Stomach smooth muscle (tissue), 2 donors: ENCODE measurements around the gene CLIC6.

ENCODE experiments used
- H3K27ac ChIP-seq: one replicate; pipeline ENCODE4 v1.7.0; 2013; ENCODE audit warnings: mild to moderate bottlenecking, low read length, inconsistent platforms
- H3K27me3 ChIP-seq, 2 donors: one replicate each; pipeline ENCODE4 v1.7.0; 2013; ENCODE audit warnings: low read length in 2 of 2; ENCODE audit not compliant: insufficient read depth in 2 of 2, control insufficient read depth in 1 of 2
- H3K36me3 ChIP-seq, 2 donors: one replicate each; pipeline ENCODE4 v1.7.0; 2013; ENCODE audit warnings: low read length in 2 of 2; ENCODE audit not compliant: control insufficient read depth in 2 of 2, insufficient read depth in 2 of 2
- H3K4me1 ChIP-seq: one replicate; pipeline ENCODE4 v1.7.0; 2013; ENCODE audit warnings: low read length; ENCODE audit not compliant: control insufficient read depth, insufficient read depth
- H3K4me3 ChIP-seq, 2 donors: one replicate each; pipeline ENCODE4 v1.7.0; 2013; ENCODE audit warnings: low read length in 2 of 2
- H3K9ac ChIP-seq, 2 donors: one replicate each; pipeline ENCODE4 v1.7.0; 2013; ENCODE audit warnings: low read length in 2 of 2, mild to moderate bottlenecking in 1 of 2
- H3K9me3 ChIP-seq, 2 donors: one replicate each; pipeline ENCODE4 v1.7.0; 2013; ENCODE audit warnings: low read length in 2 of 2; ENCODE audit not compliant: control insufficient read depth in 2 of 2
- donor health status: healthy.
- donor health status: Pancreatic carcinoma.

CLIC6 gene

GRCh38 chr21:34692458-34693020 lies 23.7 kb downstream of the CLIC6 start:
- Histone ChIP-seq H3K4me3 (no peak overlapping the region), H3K27ac (no peak overlapping the region), H3K9ac (no peak overlapping the region), H3K36me3 (no peaks in the 10 kb centered on the region), H3K4me1 (no peaks in the 10 kb centered on the region), H3K27me3 (peaks cover 7% of the 10 kb centered on the region in 2 donors), H3K9me3 (peaks cover 4 to 5% of the 10 kb centered on the region in 2 donors)

GRCh38 chr21:34693192-34693810 lies 24.5 kb downstream of the CLIC6 start:
- Histone ChIP-seq H3K4me1 (no peaks in the 10 kb centered on the region), H3K9ac (no peak overlapping the region), H3K27me3 (peaks cover 6 to 7% of the 10 kb centered on the region in 2 donors), H3K4me3 (no peak overlapping the region), H3K27ac (no peak overlapping the region), H3K9me3 (peaks cover 4 to 5% of the 10 kb centered on the region in 2 donors), H3K36me3 (no peaks in the 10 kb centered on the region)

DNA sequence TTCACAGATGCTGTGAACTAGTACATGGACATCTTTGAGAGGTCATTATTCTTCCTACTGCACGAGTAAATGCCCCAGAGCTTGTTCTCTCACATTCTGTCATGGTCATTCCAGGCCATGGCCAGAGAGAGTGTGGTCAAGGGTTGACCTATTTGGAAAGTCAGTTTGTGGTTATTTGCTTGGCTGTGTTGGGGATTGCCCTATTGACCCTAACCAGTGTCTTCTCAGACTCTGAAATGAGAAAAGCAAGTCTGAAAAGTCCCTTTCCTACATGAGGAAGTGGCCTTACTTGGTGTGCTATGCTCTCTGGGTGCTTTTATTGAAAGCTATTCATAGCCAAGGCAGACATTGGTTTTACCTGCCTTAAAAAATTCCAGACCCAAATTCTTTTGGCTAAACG lies 26.6 kb downstream of the CLIC6 start:
- Histone ChIP-seq H3K36me3 (no peaks in the 10 kb centered on the region), H3K4me3 (no peak overlapping the region), H3K27ac (no peak overlapping the region), H3K4me1 (no peaks in the 10 kb centered on the region), H3K9ac (no peak overlapping the region), H3K9me3 (peaks cover 4 to 5% of the 10 kb centered on the region in 2 donors), H3K27me3 (peaks cover 2 to 7% of the 10 kb centered on the region in 2 donors)

GRCh38 chr21:34696121-34696520 lies 27.3 kb downstream of the CLIC6 start:
- Histone ChIP-seq H3K9me3 (peaks cover 4 to 5% of the 10 kb centered on the region in 2 donors), H3K36me3 (no peaks in the 10 kb centered on the region), H3K27ac (no peak overlapping the region), H3K4me3 (no peak overlapping the region), H3K9ac (no peak overlapping the region), H3K27me3 (peaks cover 2 to 7% of the 10 kb centered on the region in 2 donors), H3K4me1 (no peaks in the 10 kb centered on the region)

- no peak overlapping the region for H3K4me3 ChIP-seq
- peaks cover 4 to 5% of the 10 kb centered on the region in 2 donors for H3K9me3 ChIP-seq
- H3K36me3 ChIP-seq: no peaks in the 10 kb centered on the region
- no peak overlapping the region for H3K9ac ChIP-seq
- peaks cover 2 to 4% of the 10 kb centered on the region in 2 donors for H3K27me3 ChIP-seq
- no peaks in the 10 kb centered on the region for H3K4me1 ChIP-seq
- no peak overlapping the region for H3K27ac ChIP-seq
These were observed 29.0 kb downstream of the CLIC6 start for GRCh38 chr21:34697826-34698225.

DNA sequence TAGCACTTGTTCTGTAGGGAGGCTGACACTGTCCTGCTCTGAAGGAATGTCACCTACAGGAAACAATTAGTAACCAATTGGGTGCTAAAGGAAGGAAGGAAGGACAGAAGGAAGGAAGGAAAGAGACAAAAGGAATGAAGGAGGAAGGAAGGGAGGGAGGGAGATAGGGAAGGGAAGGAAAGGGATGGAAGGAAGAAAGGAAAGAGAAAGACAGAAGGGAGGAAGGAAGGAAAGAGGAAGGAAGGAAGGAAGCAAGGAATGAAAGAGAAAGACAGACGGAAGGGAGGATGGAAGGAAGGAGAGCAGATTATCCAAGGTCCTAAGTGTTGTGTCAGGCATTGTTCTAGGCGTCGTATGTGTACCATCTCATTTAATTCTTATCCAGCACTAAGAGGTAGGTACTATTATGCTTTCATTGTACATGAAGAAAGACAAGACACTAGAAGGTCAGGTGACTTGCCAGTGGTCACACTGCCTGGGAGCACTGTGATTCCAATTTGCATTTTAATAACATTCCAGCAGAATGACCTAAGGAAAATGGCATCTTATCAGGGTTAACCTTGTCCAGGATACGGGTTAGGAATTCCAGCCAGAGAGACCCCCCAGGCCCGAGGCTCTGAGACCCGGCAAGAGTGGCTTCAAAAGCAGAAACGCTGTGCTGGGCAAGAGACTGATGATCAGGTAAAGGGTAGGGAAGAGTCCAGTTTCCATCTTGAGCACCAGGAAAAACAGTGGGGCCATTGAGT lies 29.6 kb downstream of the CLIC6 start:
- no peaks in the 10 kb centered on the region for H3K4me1 ChIP-seq
- peaks cover 4 to 5% of the 10 kb centered on the region in 2 donors for H3K9me3 ChIP-seq
- H3K27ac ChIP-seq: no peak overlapping the region
- H3K27me3 ChIP-seq: peaks cover 0 to 3% of the 10 kb centered on the region in 2 donors
- H3K9ac ChIP-seq: no peak overlapping the region
- no peak overlapping the region for H3K4me3 ChIP-seq
- no peaks in the 10 kb centered on the region for H3K36me3 ChIP-seq

- no peaks in the 10 kb centered on the region for H3K9me3 ChIP-seq
- H3K27ac ChIP-seq: no peak overlapping the region
- no peaks in the 10 kb centered on the region for H3K4me1 ChIP-seq
- peaks cover 0 to 2% of the 10 kb centered on the region in 2 donors for H3K27me3 ChIP-seq
- H3K9ac ChIP-seq: no peak overlapping the region
- no peak overlapping the region for H3K4me3 ChIP-seq
- no peaks in the 10 kb centered on the region for H3K36me3 ChIP-seq
These were observed 31.8 kb downstream of the CLIC6 start for GRCh38 chr21:34700605-34701004.

DNA sequence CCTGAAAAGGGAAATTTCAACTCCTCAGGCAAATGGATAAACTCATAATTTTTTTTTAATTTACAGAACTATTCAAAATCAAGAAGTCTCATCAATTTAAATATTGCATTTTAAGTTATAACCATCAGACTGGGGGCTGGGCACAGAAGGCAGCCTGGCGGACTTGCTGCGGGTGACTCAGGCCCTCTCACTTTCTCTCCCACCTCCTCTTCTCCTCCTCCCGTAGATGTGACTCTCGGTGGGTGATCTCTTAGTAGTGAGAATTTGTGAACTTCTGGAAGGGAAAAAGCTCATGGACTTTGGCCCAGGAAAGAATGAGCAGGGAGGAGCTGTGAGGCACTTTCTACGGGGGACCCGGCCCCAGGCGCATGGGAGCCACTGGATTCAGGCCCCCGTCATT lies 32.9 kb downstream of the CLIC6 start:
- no peaks in the 10 kb centered on the region for H3K36me3 ChIP-seq
- H3K9me3 ChIP-seq: no peaks in the 10 kb centered on the region
- H3K27me3 ChIP-seq: peaks cover 0 to 2% of the 10 kb centered on the region in 2 donors
- H3K9ac ChIP-seq: no peak overlapping the region
- no peak overlapping the region for H3K27ac ChIP-seq
- no peaks in the 10 kb centered on the region for H3K4me1 ChIP-seq
- no peak overlapping the region for H3K4me3 ChIP-seq

DNA sequence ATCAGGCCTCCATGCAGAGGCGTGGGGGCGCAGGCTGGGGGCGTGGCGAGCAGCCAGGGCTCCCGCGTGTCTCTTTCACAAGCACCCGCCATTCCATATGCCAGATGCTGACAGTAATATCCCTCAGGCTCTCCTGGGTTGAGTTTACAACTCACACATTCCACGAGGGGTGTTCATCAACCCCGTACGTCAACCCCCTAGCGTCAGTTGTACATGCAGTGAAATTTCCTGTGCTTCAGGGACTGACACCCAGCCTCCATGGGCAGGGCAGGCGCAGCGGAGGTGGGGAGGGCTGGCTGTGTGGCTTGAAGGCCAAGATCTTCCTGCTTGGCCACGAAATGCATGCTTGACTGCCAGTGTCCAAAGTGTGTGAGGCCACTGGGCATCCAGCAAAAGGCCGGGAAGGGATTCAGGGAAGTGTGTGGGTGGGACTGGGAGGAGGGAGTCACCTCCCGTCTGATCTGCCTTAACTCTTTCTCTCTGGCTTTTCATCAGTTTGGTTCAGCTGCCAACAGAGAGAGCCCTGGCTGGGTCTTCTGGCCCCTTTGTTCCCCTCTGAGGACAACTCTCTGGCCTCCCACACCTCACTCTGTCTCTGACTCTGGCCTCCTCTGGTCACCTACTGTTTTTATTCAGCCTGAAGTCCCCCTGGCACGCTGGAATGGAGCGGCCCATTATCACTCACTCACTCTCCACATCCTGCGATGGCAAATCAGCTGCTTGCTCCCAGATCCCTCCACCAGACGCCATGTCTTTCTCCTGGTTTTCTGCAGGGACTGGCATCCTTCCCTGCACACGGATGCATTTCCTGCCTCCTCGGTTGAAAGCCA lies 33.8 kb downstream of the CLIC6 start:
- peaks cover 0 to 2% of the 10 kb centered on the region in 2 donors for H3K27me3 ChIP-seq
- no peaks in the 10 kb centered on the region for H3K4me1 ChIP-seq
- H3K9ac ChIP-seq: no peak overlapping the region
- H3K36me3 ChIP-seq: no peaks in the 10 kb centered on the region
- H3K27ac ChIP-seq: no peak overlapping the region
- no peak overlapping the region for H3K4me3 ChIP-seq
- no peaks in the 10 kb centered on the region for H3K9me3 ChIP-seq

DNA sequence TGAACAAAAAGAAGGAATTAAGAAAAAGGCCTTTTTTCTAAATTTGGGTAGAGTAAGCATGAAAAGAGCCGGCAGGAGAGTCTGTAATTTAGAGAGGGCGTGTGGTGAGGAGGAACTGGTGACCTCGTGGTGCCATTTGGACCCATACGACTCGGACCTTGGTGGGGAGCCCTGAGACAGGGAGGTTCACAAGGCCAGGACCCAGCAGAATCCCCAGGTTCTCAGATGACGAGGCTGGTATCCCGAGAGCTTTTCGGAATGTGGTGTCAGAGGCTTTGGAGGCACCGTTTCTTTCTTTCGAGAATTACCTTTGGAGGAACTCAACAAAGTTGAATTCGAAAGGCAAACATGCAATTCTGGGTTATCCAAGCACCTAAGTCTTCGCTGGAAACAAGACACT lies 34.8 kb downstream of the CLIC6 start:
- Histone ChIP-seq H3K9me3 (no peaks in the 10 kb centered on the region), H3K4me3 (no peak overlapping the region), H3K36me3 (no peaks in the 10 kb centered on the region), H3K27me3 (peaks cover 0 to 2% of the 10 kb centered on the region in 2 donors), H3K27ac (no peak overlapping the region), H3K4me1 (no peaks in the 10 kb centered on the region), H3K9ac (no peak overlapping the region)
